NCI-H2081 treated with DMSO at 0.1 percent for 48 hours (cell line): ENCODE measurements around the gene PHF21A.

ENCODE experiments used
- DNase-seq: peaks from one replicate; lab custom pipeline; 2025; lab: John Stamatoyannopoulos, UW

Gene PHF21A

GRCh38 chr11:45884596-45885185, 236.6 kb downstream of the PHF21A start:
- DNase-seq = no peak
